ENCODE data around the gene ERN2. TPM values are rescaled to one million over a fixed set of nuclear protein-coding genes. Genes with fewer than 3 reads are reported as not detected.
A peak's percentile ranks its signal among the peaks of the same experiment; 100 is the strongest.

Gene ERN2
- total RNA-seq, 1 donor from 2014 or later, result 0.64 TPM

DNA sequence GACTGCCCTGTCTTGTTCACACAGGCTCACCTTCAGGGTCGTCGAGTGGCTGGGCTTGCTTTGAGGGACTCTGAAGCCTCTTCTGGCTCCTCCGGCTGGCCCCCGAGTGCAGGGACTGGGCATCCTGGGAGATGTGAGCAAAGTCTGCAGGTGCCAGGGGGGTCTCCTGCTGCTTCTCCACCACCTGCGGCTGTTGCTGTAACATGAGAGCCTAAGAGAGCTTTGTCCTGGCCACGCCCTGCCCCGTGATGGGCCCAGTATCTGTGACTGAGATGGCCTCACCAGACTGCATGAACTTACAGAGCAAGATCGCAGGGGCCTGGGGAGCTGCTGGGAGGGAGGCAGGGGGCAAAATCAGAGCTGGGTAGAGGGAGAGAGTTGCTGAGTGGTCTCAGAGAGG lies 12.5 kb downstream of the ERN2 start:
- H3K27ac Mint-ChIP-seq (ENCODE audit: unreplicated experiment), result no peak overlapping the region

GRCh38 chr16:23700093-23700492 lies 12.9 kb downstream of the ERN2 start:
- Mint-ChIP-seq H3K9me3 (ENCODE audit: unreplicated experiment) (no peaks in the 10 kb centered on the region), H3K36me3 (ENCODE audit: unreplicated experiment) (peaks cover 6% of the 10 kb centered on the region), H3K4me3 (ENCODE audit: unreplicated experiment) (no peak overlapping the region), H3K27ac (ENCODE audit: unreplicated experiment) (no peak overlapping the region), H3K4me1 (ENCODE audit: low read depth, unreplicated experiment) (no peaks in the 10 kb centered on the region), H3K27me3 (ENCODE audit: unreplicated experiment) (peaks cover 4% of the 10 kb centered on the region)
- TF ChIP-seq CTCF (IDR thresholded peaks at IDR 0.05; ENCODE audit: partially characterized antibody, unreplicated experiment), result no peak
- DNase-seq, result no peak

More for the DNA sequence above, 12.5 kb downstream of the ERN2 start:
- H3K9me3 Mint-ChIP-seq (ENCODE audit: unreplicated experiment), result no peaks in the 10 kb centered on the region
- no peak for DNase-seq
- no peaks in the 10 kb centered on the region for H3K4me1 Mint-ChIP-seq (ENCODE audit: low read depth, unreplicated experiment)
- H3K36me3 Mint-ChIP-seq (ENCODE audit: unreplicated experiment), result peaks cover 6% of the 10 kb centered on the region
- no peak overlapping the region for H3K4me3 Mint-ChIP-seq (ENCODE audit: unreplicated experiment)
- peaks cover 4% of the 10 kb centered on the region for H3K27me3 Mint-ChIP-seq (ENCODE audit: unreplicated experiment)
- TF ChIP-seq CTCF (IDR thresholded peaks at IDR 0.05; ENCODE audit: partially characterized antibody, unreplicated experiment), result no peak

DNA sequence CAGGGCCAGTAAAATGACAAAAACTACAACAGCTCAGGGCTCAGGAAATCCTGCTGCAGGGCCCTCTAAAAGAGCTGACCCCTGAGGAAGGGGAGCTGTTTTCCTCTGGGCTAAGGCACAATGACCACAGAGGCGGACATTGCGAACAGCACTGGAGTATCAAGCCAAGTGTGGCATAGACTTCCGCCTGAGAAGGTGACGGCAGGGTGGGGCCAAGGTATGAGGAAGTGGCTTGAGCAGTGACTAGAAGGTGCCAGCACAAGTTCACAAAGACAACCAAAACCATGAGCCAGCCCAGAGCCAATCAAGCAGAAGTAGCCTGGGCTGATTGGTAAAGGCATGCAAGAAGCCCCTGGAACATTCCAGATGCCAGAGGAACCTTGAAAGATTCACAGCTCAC lies 13.9 kb downstream of the ERN2 start:
- H3K9me3 Mint-ChIP-seq (ENCODE audit: unreplicated experiment), result no peaks in the 10 kb centered on the region
- no peak overlapping the region for H3K27ac Mint-ChIP-seq (ENCODE audit: unreplicated experiment)
- H3K27me3 Mint-ChIP-seq (ENCODE audit: unreplicated experiment), result peaks cover 4% of the 10 kb centered on the region
- no peak for TF ChIP-seq CTCF (IDR thresholded peaks at IDR 0.05; ENCODE audit: partially characterized antibody, unreplicated experiment)
- H3K36me3 Mint-ChIP-seq (ENCODE audit: unreplicated experiment), result peaks cover 6% of the 10 kb centered on the region
- H3K4me3 Mint-ChIP-seq (ENCODE audit: unreplicated experiment), result no peak overlapping the region
- DNase-seq, result no peak
- H3K4me1 Mint-ChIP-seq (ENCODE audit: low read depth, unreplicated experiment), result peaks cover 4% of the 10 kb centered on the region

DNA sequence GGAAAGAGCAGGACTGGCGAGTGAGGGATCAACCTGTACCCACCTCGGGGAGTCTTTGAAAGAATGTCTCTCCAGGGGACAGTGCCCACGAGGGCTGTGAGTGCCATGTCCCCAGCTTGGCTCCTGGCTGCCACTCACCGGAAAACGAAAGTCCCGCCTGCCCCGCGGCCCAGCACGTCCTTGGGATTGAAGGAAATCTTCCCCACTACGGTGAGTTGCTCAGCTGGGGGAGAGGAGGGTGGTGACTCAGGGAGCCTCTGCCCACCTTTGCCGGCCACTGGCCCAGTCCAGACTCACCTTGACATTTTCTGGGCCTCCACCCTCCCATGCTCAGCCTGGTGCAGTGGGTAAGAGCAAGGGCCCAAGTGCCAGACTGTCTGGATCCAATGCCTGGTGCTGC lies 17.3 kb downstream of the ERN2 start:
- H3K36me3 Mint-ChIP-seq (ENCODE audit: unreplicated experiment), result no peaks in the 10 kb centered on the region
- no peak for DNase-seq
- peaks cover 4% of the 10 kb centered on the region for H3K4me1 Mint-ChIP-seq (ENCODE audit: low read depth, unreplicated experiment)
- peaks cover 1% of the 10 kb centered on the region for H3K27me3 Mint-ChIP-seq (ENCODE audit: unreplicated experiment)
- H3K9me3 Mint-ChIP-seq (ENCODE audit: unreplicated experiment), result no peaks in the 10 kb centered on the region
- H3K4me3 Mint-ChIP-seq (ENCODE audit: unreplicated experiment), result no peak overlapping the region
- no peak for TF ChIP-seq CTCF (IDR thresholded peaks at IDR 0.05; ENCODE audit: partially characterized antibody, unreplicated experiment)
- no peak overlapping the region for H3K27ac Mint-ChIP-seq (ENCODE audit: unreplicated experiment)

- H3K4me1 Mint-ChIP-seq (ENCODE audit: low read depth, unreplicated experiment), result peaks cover 4% of the 10 kb centered on the region
- peak overlapping the region; percentile 55 for H3K27ac Mint-ChIP-seq (ENCODE audit: unreplicated experiment)
- DNase-seq, result peak; percentile 75
- peaks cover 1% of the 10 kb centered on the region for H3K27me3 Mint-ChIP-seq (ENCODE audit: unreplicated experiment)
- peak overlapping the region; percentile 81 for H3K4me3 Mint-ChIP-seq (ENCODE audit: unreplicated experiment)
- TF ChIP-seq CTCF (IDR thresholded peaks at IDR 0.05; ENCODE audit: partially characterized antibody, unreplicated experiment), result no peak
- H3K9me3 Mint-ChIP-seq (ENCODE audit: unreplicated experiment), result no peaks in the 10 kb centered on the region
- H3K36me3 Mint-ChIP-seq (ENCODE audit: unreplicated experiment), result no peaks in the 10 kb centered on the region
Measured at GRCh38 chr16:23694644-23695373, 18.2 kb downstream of the ERN2 start.
